ENCODE data around the gene S100A6.
"Not testable (repeated sequence)": the region's sequence is repeated elsewhere in the genome, so short reads cannot be mapped to it uniquely, and the experiment has no call there.

DNA sequence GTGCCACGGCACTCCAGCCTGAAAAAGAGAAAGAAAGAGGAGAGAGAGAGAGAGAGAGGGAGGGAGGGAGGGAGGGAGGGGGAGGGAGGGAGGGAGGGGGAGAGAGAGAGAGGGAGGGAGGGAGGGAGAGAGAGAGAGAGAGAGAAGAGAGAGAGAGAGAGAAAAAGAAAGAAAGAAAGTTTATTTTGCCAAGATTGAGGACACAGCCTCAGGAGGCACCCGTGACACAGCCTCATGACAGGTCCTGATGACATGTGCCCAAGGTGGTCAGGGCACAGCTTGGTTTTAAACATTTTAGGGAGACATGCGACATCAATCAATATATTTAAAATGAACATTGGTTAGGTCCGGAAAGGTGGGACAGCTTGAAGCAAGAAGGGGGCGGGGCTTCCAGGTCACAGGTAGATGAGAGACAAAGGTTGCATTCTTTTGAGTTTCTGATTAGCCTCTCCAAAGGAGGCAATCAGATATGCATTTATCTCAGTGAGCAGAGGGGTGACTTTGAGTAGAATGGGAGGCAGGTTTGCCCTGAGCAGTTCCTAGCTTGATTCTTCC, 15.6 kb downstream of the S100A6 start:
- TF ChIP-seq, protein P1, sequence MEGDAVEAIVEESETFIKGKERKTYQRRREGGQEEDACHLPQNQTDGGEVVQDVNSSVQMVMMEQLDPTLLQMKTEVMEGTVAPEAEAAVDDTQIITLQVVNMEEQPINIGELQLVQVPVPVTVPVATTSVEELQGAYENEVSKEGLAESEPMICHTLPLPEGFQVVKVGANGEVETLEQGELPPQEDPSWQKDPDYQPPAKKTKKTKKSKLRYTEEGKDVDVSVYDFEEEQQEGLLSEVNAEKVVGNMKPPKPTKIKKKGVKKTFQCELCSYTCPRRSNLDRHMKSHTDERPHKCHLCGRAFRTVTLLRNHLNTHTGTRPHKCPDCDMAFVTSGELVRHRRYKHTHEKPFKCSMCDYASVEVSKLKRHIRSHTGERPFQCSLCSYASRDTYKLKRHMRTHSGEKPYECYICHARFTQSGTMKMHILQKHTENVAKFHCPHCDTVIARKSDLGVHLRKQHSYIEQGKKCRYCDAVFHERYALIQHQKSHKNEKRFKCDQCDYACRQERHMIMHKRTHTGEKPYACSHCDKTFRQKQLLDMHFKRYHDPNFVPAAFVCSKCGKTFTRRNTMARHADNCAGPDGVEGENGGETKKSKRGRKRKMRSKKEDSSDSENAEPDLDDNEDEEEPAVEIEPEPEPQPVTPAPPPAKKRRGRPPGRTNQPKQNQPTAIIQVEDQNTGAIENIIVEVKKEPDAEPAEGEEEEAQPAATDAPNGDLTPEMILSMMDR (IDR thresholded peaks at IDR 0.05) = not testable (repeated sequence)
- TF ChIP-seq POLR2AphosphoS5, POLR2A (IDR thresholded peaks at IDR 0.05): not testable (repeated sequence)

Data from suprapubic skin (tissue), 4 donors.